AG04449 (cell line): ENCODE results near the gene HLA-B.

ENCODE experiments used
- CTCF ChIA-PET: fragments of 350-600 bp; formaldehyde crosslinking; extraction: SDS; loops from one replicate; lab custom pipeline; 2021; ENCODE audit warnings: antibody characterized with exemption; lab: Yijun Ruan, JAX
- POLR2A ChIA-PET: fragments of 400-600, 350-600 bp; formaldehyde crosslinking; extraction: SDS; loops from one replicate; lab custom pipeline; 2020; ENCODE audit warnings: antibody characterized with exemption, inconsistent platforms; lab: Yijun Ruan, JAX
- DNase-seq: peaks from one replicate; pipeline ENCODE4 v3.0.0-alpha.2; 2010; ENCODE audit warnings: low read depth, low spot score
- H3K4me3 ChIP-seq: 2 replicates; pipeline ENCODE4 v1.5.1; 2011; ENCODE audit warnings: low read depth, mild to moderate bottlenecking, control low read depth, low read length
- TF ChIP-seq, protein P1 (sequence below): IDR thresholded peaks from one replicate; pipeline ENCODE4 v1.5.1; 2011; ENCODE audit warnings: mild to moderate bottlenecking, moderate library complexity, low read length, control low read depth, inconsistent platforms; ENCODE audit not compliant: insufficient read depth; ENCODE audit errors: missing control alignments

Gene HLA-B

GRCh38 chr6:31309641-31310040 is 47.3 kb downstream of the HLA-B start:
- CTCF ChIA-PET, result interaction anchor here (1.1 kb wide), 1 partner anchor 216 kb away, joined by 3 read pairs; no protein-coding TSS in a partner anchor
- POLR2A ChIA-PET, result no interaction called here
- H3K4me3 ChIP-seq, result no peak overlapping the region
- TF ChIP-seq, protein P1, sequence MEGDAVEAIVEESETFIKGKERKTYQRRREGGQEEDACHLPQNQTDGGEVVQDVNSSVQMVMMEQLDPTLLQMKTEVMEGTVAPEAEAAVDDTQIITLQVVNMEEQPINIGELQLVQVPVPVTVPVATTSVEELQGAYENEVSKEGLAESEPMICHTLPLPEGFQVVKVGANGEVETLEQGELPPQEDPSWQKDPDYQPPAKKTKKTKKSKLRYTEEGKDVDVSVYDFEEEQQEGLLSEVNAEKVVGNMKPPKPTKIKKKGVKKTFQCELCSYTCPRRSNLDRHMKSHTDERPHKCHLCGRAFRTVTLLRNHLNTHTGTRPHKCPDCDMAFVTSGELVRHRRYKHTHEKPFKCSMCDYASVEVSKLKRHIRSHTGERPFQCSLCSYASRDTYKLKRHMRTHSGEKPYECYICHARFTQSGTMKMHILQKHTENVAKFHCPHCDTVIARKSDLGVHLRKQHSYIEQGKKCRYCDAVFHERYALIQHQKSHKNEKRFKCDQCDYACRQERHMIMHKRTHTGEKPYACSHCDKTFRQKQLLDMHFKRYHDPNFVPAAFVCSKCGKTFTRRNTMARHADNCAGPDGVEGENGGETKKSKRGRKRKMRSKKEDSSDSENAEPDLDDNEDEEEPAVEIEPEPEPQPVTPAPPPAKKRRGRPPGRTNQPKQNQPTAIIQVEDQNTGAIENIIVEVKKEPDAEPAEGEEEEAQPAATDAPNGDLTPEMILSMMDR, result no peak
- DNase-seq, result no peak

DNA sequence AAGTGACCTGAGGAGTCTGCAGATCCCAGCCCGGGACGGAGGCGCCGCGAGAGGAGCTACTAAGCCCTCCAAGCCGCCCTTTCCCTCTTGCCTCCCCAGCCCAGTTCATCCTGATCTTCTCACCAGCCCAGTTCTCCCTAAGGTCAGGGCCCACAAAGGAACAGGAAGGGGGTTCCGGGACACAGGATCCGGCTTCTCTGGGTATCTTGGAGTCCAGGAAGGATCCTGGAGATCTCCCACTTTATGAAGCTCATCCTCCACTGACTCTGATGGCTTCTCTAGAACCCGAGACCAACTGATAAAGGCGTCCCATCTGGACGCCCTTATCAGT is 48.2 kb downstream of the HLA-B start:
- ChIA-PET CTCF (no interaction called here), POLR2A (no interaction called here)
- no peak for DNase-seq
- TF ChIP-seq, protein P1, result no peak
- no peak overlapping the region for H3K4me3 ChIP-seq

- H3K4me3 ChIP-seq, result no peak overlapping the region
- TF ChIP-seq, protein P1, result no peak
- DNase-seq, result no peak
- ChIA-PET CTCF (no interaction called here), POLR2A (no interaction called here)
These were observed 48.7 kb downstream of the HLA-B start for GRCh38 chr6:31308050-31308844.

DNA sequence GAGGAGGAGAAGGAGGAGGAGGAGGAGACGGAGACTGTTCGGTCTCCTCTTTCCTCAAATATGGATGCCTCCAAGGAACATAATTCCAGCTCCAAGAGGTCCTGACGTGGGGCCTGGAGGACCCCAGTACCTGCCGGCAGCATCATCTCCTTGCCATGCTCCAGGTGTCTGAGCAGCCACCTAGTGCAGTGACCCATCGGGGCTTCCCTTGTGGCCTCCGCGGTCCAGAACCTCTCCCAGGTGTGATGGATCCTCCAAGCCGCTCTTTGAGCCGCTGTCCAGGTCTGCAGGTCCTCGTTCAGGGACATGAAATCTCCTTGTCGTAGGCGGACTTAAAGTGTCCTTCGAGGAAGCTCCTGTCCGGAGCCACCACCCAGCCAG is 49.3 kb downstream of the HLA-B start:
- no peak for DNase-seq
- TF ChIP-seq, protein P1, result no peak
- ChIA-PET POLR2A (no interaction called here), CTCF (no interaction called here)
- no peak overlapping the region for H3K4me3 ChIP-seq

GRCh38 chr6:31305703-31306219 is 51.2 kb downstream of the HLA-B start:
- no peak for DNase-seq
- TF ChIP-seq, protein P1, result no peak
- no peak overlapping the region for H3K4me3 ChIP-seq
- ChIA-PET CTCF (no interaction called here), POLR2A (no interaction called here)

DNA sequence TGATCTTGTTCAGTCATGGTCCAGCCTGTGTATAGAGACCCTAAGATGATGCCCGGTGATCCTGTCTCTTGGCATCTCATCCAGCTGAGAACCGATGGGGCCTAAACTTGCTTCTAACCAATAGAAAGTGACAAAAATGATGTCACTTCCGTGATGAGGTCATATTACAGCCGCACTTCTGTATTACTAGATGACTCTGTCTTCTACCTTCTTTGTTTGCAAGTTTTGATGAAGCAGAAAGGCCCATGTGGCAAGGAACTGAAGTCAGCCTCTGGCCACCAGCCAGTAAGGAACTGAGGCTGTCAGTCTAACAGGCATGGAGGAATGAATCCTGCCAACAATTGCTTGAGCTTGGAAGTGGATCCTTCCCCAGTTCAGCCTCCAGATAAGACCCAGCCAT is 52.3 kb downstream of the HLA-B start:
- TF ChIP-seq, protein P1, result no peak
- ChIA-PET POLR2A (no interaction called here), CTCF (no interaction called here)
- H3K4me3 ChIP-seq, result no peak overlapping the region
- no peak for DNase-seq
